ENCODE results near the gene APH1A. TPM values are rescaled to one million over a fixed set of nuclear protein-coding genes. Genes with fewer than 3 reads are reported as not detected.
A peak's percentile ranks its signal among the peaks of the same experiment; 100 is the strongest.
"Not testable (repeated sequence)": the region's sequence is repeated elsewhere in the genome, so short reads cannot be mapped to it uniquely, and the experiment has no call there.

The APH1A gene
- total RNA-seq: 83.2 TPM

DNA sequence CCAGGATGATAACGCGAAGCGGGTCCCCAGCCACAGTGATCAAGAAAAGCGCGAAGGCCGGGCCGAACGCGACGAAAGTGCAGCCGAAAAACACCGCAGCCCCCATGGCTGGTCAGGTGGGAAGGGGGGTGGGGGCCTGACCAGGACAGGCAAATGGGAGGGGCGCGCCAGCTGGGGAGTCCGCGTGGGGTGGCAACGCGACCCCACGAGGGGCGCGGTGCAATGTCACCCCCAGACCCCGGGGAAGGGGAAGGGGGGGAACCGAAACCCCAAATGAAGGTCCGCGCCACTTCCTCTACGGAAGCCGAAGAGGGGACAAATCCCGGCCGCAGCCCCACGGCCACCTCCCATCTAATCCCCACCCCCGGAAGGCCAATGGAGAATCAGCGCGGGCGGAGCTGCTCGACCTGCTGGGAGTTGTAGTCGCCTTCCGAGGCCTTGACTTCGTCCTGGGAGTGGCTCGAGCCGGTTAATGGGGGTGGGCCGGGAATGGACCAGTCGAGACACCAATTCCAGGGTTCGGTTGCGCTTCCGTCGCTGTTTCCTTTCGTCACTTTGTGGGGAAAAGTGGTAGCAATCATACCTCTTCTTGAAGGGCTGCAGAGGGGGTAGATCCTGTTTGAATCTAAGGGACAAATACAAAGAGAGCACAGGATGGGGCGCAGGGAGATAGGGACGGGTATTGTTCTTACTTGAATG is at the start of gene APH1A:
Gene APH1A (minus strand): TSS at position 312 of the 699 bp plus-strand sequence. CDS start 206 bp downstream, at position 106.
- DNase-seq (ENCODE audit: low spot score in 2 of 2) (peak; percentile 94 to 97), FAIRE-seq (no peak)

DNA sequence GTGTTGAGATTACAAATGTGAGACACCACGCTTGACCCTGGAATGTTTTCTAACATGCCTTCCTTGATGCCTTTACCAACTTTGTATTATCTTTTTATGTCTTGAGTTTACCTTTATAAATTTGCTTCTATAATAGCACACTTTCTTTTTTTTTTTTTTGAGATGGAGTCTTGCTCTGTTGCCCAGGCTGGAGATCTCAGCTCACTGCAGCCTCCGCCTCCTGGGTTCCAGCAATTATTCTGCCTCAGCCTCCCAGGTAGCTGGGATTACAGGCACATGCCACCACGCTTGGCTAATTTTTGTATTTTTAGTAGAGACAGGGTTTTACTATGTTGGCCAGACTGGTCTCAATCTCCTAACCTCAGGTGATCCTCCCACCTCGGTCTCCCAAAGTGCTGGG is 45.9 kb upstream of the APH1A start:
- DNase-seq (ENCODE audit: low spot score in 2 of 2); FAIRE-seq: not testable (repeated sequence)

- no peak for FAIRE-seq
Measured at GRCh38 chr1:150311762-150312161, 42.9 kb upstream of the APH1A start.

DNA sequence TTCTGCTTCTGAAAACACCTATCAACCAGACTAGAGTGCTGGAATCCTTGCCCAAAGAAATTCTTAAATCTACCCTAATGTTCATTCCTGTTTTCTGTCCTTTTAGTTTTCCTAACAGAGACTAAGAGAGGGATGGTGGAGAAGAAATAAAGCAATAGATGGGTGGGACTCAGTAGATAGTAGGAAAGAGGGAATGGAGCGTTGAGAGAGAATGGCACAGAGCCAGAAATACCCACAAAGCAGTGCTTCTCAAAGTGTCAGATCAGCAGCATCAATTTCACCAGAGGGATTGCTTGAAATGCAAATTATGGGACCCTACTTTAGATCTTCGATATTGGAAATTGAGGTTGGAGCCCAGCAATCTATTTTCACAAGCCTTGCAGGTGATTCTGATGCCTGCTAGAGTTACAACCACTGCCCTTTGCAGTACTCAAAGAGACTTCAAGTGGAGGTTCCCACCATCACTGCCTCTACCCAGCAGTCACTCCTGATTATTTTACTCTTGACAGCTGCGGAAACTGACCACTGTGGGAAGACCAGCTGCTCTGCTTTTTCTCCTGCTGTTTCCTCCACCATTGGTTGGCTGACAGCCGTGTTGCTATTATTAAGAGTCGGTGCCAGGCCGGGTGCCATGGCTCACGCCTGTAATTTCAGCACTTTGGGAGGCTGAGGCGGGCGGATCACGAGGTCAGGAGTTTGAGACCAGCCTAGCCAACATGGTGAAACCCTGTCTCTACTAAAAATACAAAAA is 41.1 kb upstream of the APH1A start:
- FAIRE-seq (no peak), DNase-seq (ENCODE audit: low spot score in 2 of 2) (no peak)

More at GRCh38 chr1:150311762-150312161, 42.9 kb upstream of the APH1A start:
- DNase-seq (ENCODE audit: low spot score in 2 of 2): no peak

DNA sequence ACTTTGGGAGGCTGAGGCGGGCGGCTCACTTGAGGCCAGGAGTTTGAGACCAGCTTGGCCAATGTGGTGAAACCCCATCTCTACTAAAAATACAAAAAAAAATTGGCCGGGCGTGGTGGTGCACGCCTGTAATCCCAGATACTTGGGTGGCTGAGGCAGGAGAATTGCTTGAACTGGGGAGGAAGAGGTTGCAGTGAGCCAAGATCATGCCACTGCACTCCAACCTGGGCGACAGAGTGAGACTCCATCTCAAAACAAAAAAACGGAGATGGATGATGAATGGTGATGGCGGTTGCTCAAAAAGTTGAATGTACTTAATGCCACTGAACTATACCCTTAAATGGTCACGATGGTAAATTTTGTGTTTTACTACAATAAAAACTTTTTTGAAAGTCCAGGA is 39.8 kb upstream of the APH1A start:
- FAIRE-seq; DNase-seq (ENCODE audit: low spot score in 2 of 2): not testable (repeated sequence)

- DNase-seq (ENCODE audit: low spot score in 2 of 2): no peak
- FAIRE-seq: no peak
Measured at GRCh38 chr1:150302902-150303301, 34.1 kb upstream of the APH1A start.

- DNase-seq (ENCODE audit: low spot score in 2 of 2) (peak in 1 of 2 donors; percentile 49), FAIRE-seq (no peak)
Measured at GRCh38 chr1:150302338-150302737, 33.5 kb upstream of the APH1A start.

DNA sequence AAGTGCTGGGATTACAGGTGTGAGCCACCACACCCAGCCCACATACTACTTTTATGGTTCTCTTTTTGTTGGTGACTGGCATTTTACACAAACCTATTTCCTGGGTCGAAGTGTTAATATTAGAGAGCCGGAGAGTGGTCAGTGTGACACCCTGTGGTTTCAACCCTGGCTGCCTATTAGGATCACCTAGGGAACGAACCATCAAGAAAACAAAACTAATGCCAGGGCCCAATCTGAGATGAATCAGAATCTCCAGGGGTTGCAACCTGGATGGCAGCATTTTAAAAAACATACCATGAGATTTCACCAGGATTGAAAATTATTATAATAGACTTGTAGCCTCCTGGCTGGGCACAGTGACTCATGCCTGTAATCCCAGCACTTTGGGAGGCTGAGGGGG is 30.9 kb upstream of the APH1A start:
- DNase-seq (ENCODE audit: low spot score in 2 of 2) (no peak), FAIRE-seq (no peak)

- DNase-seq (ENCODE audit: low spot score in 2 of 2) (no peak), FAIRE-seq (no peak)
Measured at GRCh38 chr1:150295476-150295875, 26.7 kb upstream of the APH1A start.

GRCh38 chr1:150293433-150294253 is 24.8 kb upstream of the APH1A start, which contains the start of gene MRPS21:
Gene MRPS21, plus strand, starts transcription at chr1:150293861. Its CDS starts 506 bp downstream, at chr1:150294367.
- peak; percentile 46 to 79 for DNase-seq (ENCODE audit: low spot score in 2 of 2)
- no peak for FAIRE-seq

- no peak for FAIRE-seq
- DNase-seq (ENCODE audit: low spot score in 2 of 2): no peak
Measured at GRCh38 chr1:150288822-150289221, 20.0 kb upstream of the APH1A start.

DNA sequence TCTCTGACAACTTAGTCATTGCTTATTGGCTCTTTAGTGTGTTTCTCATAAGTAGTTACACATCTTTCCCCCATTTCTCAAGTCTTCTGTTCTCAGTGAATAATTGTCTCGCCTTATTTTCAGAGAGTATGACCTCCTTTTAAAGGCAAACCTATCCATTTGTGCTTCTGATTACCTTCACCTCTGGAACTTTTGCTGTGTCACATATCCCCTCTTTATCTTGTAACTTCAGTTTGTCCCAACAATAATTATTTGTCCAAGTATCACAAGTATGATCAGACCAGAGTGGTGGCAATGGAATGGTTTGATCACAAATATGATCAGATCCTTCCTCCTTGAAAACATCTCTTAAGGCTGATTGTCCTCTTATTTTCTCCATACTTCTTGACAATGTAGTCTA is 19.6 kb upstream of the APH1A start:
- DNase-seq (ENCODE audit: low spot score in 2 of 2) (no peak), FAIRE-seq (no peak)

- no peak for FAIRE-seq
- DNase-seq (ENCODE audit: low spot score in 2 of 2): no peak
Measured at GRCh38 chr1:150283260-150283659, 14.4 kb upstream of the APH1A start.

DNA sequence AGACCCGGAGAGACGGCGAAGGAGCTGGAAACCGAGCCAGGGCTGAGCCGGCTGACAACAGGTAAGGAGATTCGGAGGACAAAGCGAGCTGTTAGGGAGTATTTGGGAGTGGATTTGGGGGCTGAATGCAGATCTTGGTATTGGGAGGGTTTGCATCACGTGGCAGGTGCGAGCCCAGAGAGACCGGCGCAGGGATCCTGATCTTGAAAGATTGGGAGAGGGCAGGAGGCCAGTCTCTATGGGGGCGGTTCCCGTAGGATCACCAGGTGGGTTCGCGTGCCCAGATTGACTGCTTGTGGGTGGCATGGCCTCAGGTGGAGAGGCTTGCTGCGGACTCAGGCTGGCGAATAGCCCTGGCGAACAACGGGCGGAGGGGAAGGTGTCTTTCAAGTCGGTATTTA is 13.7 kb upstream of the APH1A start:
- no peak for FAIRE-seq
- no peak for DNase-seq (ENCODE audit: low spot score in 2 of 2)

GRCh38 chr1:150281758-150282557 is 13.1 kb upstream of the APH1A start, which contains the start of gene CIART:
Gene CIART, plus strand, starts transcription at chr1:150282554. Its CDS starts 714 bp downstream, at chr1:150283268.
- FAIRE-seq (peak; percentile 10), DNase-seq (ENCODE audit: low spot score in 2 of 2) (peak; percentile 64 to 84)

DNA sequence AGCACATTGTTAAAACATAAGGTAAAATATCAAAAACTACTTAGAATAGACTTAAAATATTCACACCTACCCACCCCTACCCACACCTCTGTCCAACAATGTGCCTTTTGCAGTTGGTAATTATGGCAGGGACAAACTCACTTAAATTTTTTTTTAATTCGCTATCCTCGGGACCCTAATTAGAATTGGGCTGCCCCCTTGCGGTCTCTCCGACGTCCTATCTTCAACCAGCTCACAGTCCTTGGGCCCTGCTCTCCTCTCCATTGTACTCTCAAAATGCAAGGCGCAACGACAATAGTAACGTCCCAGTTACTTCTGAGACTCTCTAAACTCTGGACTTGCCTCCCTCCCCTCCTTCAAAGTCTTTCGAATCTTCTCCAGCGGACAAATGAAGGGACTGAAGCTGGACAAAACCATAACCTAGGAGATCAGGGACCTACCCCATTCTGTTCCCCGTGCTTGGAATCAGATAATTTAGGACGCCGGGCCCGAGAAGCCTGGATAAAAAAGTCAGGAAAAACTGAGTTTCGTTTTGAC is 12.5 kb upstream of the APH1A start:
- DNase-seq (ENCODE audit: low spot score in 2 of 2) (no peak), FAIRE-seq (no peak)

DNA sequence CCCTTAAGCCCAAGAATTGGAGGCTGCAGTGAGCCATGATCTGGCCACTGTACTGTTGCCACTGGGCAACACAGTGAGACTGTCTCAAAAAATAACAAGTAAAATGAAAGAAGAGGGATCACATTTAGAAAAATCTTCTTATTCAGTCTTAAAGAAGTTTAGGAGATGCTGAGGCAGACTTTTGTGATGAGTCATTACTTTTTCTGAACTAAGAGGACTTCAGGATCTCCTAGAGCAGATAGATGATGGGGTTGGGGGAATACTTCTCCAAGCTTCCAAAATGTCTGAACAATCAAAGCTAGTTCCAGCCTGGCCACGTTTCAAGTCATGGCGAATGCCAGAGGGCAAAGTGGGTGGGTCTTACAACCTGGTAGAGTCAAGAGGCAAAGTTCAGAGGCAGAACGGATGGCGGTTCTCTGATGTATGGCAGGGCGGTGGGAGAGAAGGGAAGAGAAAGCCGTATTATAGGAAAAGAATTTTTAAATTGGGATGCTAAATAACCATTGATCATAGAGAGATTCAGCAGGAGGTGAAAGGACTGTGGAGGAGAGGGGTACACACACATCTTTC is 11.4 kb upstream of the APH1A start:
- no peak for FAIRE-seq

DNA sequence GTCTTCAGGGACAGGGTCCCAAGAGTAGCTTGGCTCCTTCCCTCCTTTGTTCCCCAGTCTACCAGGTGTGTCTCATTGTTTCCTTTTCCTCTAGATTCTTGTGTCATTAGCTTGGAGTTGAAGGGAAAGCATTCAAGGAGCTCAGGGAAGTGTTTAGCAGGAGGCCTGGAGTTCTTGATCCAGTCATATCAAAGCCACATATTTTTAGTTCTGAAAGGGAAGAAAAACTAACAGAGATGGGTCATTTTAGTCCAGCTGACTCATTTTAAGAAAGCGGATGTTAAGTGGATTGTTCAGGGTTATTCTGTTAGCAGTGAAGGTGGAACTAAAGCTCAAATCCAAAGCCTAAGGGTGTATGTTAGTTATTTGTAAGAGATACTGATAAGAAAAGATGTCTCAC is 4.5 kb upstream of the APH1A start:
- FAIRE-seq: no peak
- DNase-seq (ENCODE audit: low spot score in 2 of 2): no peak

More for the DNA sequence above, 11.4 kb upstream of the APH1A start:
- no peak for DNase-seq (ENCODE audit: low spot score in 2 of 2)

DNA sequence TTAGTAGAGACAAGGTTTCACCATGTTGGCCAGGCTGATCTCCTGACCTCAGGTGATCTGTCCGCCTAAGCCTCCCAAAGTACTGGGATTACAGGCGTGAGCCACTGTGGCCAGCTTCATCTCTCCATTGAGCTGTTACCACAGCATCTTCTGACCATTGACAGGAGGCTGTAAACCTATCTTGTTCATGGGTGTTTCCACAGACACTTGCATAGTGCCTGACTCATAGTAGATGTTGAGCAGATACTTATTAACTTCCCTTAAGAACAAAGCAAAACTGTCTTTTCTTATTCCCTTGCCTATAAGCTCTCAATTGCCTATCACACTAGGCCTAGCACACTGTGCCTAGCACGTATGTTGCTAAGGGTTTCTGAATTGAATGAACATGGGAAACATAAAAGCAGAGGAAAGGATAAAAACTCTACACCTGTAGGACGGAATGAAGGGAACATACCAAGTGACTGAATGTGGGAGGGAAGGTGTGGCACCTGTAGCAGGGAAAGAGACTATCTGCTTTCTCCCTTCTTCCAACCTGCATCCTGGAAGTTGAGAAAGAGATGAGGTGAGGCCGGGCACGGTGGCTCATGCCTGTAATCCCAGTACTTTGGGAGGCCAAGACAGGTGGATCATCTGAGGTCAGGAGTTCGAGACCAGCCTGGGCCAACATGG is 2.6 kb upstream of the APH1A start:
- DNase-seq (ENCODE audit: low spot score in 2 of 2): no peak
- FAIRE-seq: no peak
